GM04504 (cell line): ENCODE data around the gene TMEM131.

Experiments used
- DNase-seq: peaks from one replicate; pipeline ENCODE4 v3.0.0-alpha.2; 2012; ENCODE audit warnings: low read depth

Gene TMEM131

GRCh38 chr2:97707362-97708047, 288.2 kb downstream of the TMEM131 start:
- no peak for DNase-seq

GRCh38 chr2:97706708-97707345, 288.9 kb downstream of the TMEM131 start:
- no peak for DNase-seq
